Fibroblast of lung (primary cell): Measurements from ENCODE around the gene RHD. TPM values are rescaled to one million over a fixed set of nuclear protein-coding genes. Genes with fewer than 3 reads are reported as not detected.

Experiments used
- DNase-seq, 2 donors: peaks; one replicate each; pipeline versions ENCODE4 v3.0.0 to v3.0.0-alpha.2; 2010; ENCODE audit warnings: low read depth in 2 of 2
- H2AFZ ChIP-seq: 2 replicates; pipeline ENCODE4 v1.5.1; 2012; ENCODE audit warnings: low read length, control low read depth, inconsistent platforms
- H3K27ac ChIP-seq: 2 replicates; pipeline ENCODE4 v1.5.1; 2011; ENCODE audit warnings: low read length, control low read depth; ENCODE audit not compliant: insufficient read depth
- H3K27me3 ChIP-seq: 2 replicates; pipeline ENCODE4 v1.5.1; 2011; ENCODE audit warnings: mild to moderate bottlenecking, low read length; ENCODE audit not compliant: control insufficient read depth, insufficient read depth
- H3K36me3 ChIP-seq: 2 replicates; pipeline ENCODE4 v1.5.1; 2011; ENCODE audit warnings: low read length; ENCODE audit not compliant: control insufficient read depth, insufficient read depth
- H3K4me1 ChIP-seq: 2 replicates; pipeline ENCODE4 v1.5.1; 2011; ENCODE audit warnings: low read length; ENCODE audit not compliant: control insufficient read depth, insufficient read depth; ENCODE audit errors: extremely low read depth
- H3K4me2 ChIP-seq: 2 replicates; pipeline ENCODE4 v1.5.1; 2011; ENCODE audit warnings: low read length, control low read depth; ENCODE audit not compliant: insufficient read depth; ENCODE audit errors: extremely low read depth
- H3K4me3 ChIP-seq, 4 experiments: fragments of 200-600 bp in 1 of 4; sonication (generic) in 1 of 4; replicated peaks in 1 of 4; 2 replicates each; pipeline ENCODE4 v1.5.1; 2011 to 2016; ENCODE audit warnings: low read length in 4 of 4, low read depth in 3 of 4, mild to moderate bottlenecking in 3 of 4, control low read depth in 2 of 4, inconsistent platforms in 1 of 4, mixed read lengths in 1 of 4; ENCODE audit not compliant: insufficient read depth in 1 of 4; ENCODE audit errors: control extremely low read depth in 1 of 4
- H3K79me2 ChIP-seq: 2 replicates; pipeline ENCODE4 v1.5.1; 2012; ENCODE audit warnings: mild to moderate bottlenecking, low read length, inconsistent platforms; ENCODE audit not compliant: control insufficient read depth, insufficient read depth
- H3K9ac ChIP-seq: 2 replicates; pipeline ENCODE4 v1.5.1; 2011; ENCODE audit warnings: mild to moderate bottlenecking, low read length, control low read depth; ENCODE audit not compliant: insufficient read depth
- H3K9me3 ChIP-seq: 2 replicates; pipeline ENCODE4 v1.5.1; 2012; ENCODE audit warnings: low read depth, low read length; ENCODE audit not compliant: control insufficient read depth, insufficient read depth
- H4K20me1 ChIP-seq: 2 replicates; pipeline ENCODE4 v1.5.1; 2011; ENCODE audit warnings: low read length; ENCODE audit not compliant: control insufficient read depth, insufficient read depth; ENCODE audit errors: extremely low read depth
- EZH2 ChIP-seq: IDR thresholded peaks from 2 replicates; pipeline ENCODE4 v1.5.1; 2012; ENCODE audit warnings: low read length, control low read depth, mild to moderate bottlenecking; ENCODE audit errors: missing control alignments
- polyA plus RNA-seq, 2 donors: library from polyadenylated mRNA; depleted of rRNA in 1 of 2; stranded (reverse) in 1 of 2; unstranded in 1 of 2; fragments of >200 nt; gene quantifications; 2 replicates each; pipeline ENCODE4 v1.2.1, GENCODE V29; 2011 to 2012; ENCODE audit warnings: missing spikeins in 1 of 2
- total RNA-seq: library from RNA; depleted of rRNA; stranded (reverse); fragments of >200 nt; gene quantifications from 2 replicates; pipeline ENCODE4 v1.2.1, GENCODE V29; 2014
- TF ChIP-seq, protein P1 (sequence below), 2 donors: IDR thresholded peaks in 1 of 2; conservative IDR thresholded peaks in 1 of 2; 1 replicate in 1 of 2; 2 replicates in 1 of 2; pipeline ENCODE4 v1.5.1; 2011 to 2012; ENCODE audit warnings: low read length in 2 of 2, control low read depth in 1 of 2, inconsistent platforms in 1 of 2, low read depth in 1 of 2, mild to moderate bottlenecking in 1 of 2

Gene RHD
- total and polyA plus RNA-seq, 2 donors (not counting 1 experiment from before 2014, with no cell fraction given): not detected

DNA sequence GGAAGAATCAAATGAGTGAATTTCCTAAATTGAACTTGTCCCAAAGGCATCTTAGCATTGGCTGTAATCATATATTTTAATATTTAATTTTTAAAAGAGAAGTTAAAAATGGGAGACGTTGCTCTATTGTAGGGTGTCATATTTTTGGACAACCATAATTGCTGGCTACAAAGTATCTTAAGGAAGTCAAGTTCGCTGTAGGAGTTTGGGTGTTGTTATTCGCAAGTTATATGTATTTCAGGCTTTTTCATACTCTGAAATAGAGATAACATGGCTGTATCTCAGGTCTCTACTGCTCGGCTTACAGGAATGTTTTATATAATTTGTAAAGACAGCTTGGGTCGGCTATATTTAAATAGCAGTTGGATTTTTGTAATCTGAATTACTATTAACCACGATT lies 66.7 kb downstream of the RHD start:
- Histone ChIP-seq H3K4me2 (peak overlapping the region; percentile 79), H3K9ac (peak overlapping the region; percentile 97), H4K20me1 (no peaks in the 10 kb centered on the region), H3K27ac (peak overlapping the region; percentile 94), H2AFZ (peak overlapping the region; percentile 63), H3K4me1 (peaks cover 5% of the 10 kb centered on the region), H3K27me3 (no peaks in the 10 kb centered on the region), H3K4me3 (peak overlapping the region; percentile 81 to 99 (median 92)), H3K9me3 (no peaks in the 10 kb centered on the region), H3K36me3 (no peaks in the 10 kb centered on the region), H3K79me2 (peaks cover 43% of the 10 kb centered on the region)
- TF ChIP-seq, protein P1, sequence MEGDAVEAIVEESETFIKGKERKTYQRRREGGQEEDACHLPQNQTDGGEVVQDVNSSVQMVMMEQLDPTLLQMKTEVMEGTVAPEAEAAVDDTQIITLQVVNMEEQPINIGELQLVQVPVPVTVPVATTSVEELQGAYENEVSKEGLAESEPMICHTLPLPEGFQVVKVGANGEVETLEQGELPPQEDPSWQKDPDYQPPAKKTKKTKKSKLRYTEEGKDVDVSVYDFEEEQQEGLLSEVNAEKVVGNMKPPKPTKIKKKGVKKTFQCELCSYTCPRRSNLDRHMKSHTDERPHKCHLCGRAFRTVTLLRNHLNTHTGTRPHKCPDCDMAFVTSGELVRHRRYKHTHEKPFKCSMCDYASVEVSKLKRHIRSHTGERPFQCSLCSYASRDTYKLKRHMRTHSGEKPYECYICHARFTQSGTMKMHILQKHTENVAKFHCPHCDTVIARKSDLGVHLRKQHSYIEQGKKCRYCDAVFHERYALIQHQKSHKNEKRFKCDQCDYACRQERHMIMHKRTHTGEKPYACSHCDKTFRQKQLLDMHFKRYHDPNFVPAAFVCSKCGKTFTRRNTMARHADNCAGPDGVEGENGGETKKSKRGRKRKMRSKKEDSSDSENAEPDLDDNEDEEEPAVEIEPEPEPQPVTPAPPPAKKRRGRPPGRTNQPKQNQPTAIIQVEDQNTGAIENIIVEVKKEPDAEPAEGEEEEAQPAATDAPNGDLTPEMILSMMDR (conservative IDR thresholded peaks at IDR 0.05 in 1 of 2, IDR thresholded peaks at IDR 0.05 in 1 of 2; ENCODE audit: low read depth in 1 of 2, low read length in 2 of 2): no peak
- TF ChIP-seq EZH2: no peak
- no peak for DNase-seq

DNA sequence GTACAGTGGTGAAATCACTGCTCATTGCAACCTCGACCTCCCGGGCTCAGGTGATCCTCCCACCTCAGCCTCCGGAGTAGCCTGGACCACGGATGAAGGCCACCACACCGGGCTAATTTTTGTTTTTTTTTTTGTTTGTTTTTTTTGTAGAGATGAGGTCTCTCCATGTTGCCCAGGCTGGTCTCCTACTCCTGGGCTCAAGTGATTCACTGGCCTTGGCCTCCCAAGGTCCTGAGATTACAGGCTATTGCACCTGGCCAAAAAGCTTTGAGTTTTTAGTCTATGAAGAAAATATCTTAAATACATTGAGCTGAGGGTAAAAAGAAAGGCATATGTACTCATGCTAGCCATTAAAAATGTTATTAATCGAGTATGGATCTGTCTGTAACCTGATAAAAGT lies 69.4 kb downstream of the RHD start:
- TF ChIP-seq, protein P1 (conservative IDR thresholded peaks at IDR 0.05 in 1 of 2, IDR thresholded peaks at IDR 0.05 in 1 of 2; ENCODE audit: low read depth in 1 of 2, low read length in 2 of 2): no peak
- TF ChIP-seq EZH2: no peak
- no peak overlapping the region for H3K9ac ChIP-seq
- H3K4me2 ChIP-seq: no peak overlapping the region
- no peak overlapping the region for H3K4me3 ChIP-seq
- no peak overlapping the region for H3K27ac ChIP-seq
- no peaks in the 10 kb centered on the region for H4K20me1 ChIP-seq
- peaks cover 5% of the 10 kb centered on the region for H3K4me1 ChIP-seq
- no peak overlapping the region for H2AFZ ChIP-seq
- no peak for DNase-seq
- no peaks in the 10 kb centered on the region for H3K36me3 ChIP-seq
- no peaks in the 10 kb centered on the region for H3K27me3 ChIP-seq
- peaks cover 43% of the 10 kb centered on the region for H3K79me2 ChIP-seq
- no peaks in the 10 kb centered on the region for H3K9me3 ChIP-seq

DNA sequence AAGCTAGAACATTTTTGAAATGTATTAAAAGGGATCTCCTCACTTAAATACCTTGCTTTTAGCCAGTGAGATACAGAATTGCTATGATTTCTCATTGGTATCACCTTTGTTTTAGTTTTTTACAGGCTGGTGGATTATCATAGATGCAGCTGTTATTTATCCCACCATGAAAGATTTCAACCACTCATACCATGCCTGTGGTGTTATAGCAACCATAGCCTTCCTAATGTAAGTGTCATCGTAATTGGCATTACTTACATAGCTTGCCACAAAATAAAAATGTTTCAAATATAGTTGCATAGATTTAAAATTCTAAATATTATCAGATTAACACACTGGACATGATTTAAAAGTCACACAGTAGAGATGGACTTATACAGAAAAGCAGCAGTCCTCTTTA lies 70.5 kb downstream of the RHD start:
- no peak for DNase-seq
- no peak overlapping the region for H2AFZ ChIP-seq
- H3K4me2 ChIP-seq: no peak overlapping the region
- no peaks in the 10 kb centered on the region for H3K36me3 ChIP-seq
- H4K20me1 ChIP-seq: no peaks in the 10 kb centered on the region
- TF ChIP-seq, protein P1 (conservative IDR thresholded peaks at IDR 0.05 in 1 of 2, IDR thresholded peaks at IDR 0.05 in 1 of 2; ENCODE audit: low read depth in 1 of 2, low read length in 2 of 2): no peak
- TF ChIP-seq EZH2: no peak
- no peak overlapping the region for H3K9ac ChIP-seq
- H3K27me3 ChIP-seq: no peaks in the 10 kb centered on the region
- H3K27ac ChIP-seq: no peak overlapping the region
- no peak overlapping the region for H3K4me3 ChIP-seq
- H3K4me1 ChIP-seq: peaks cover 5% of the 10 kb centered on the region
- H3K79me2 ChIP-seq: peaks cover 43% of the 10 kb centered on the region
- H3K9me3 ChIP-seq: no peaks in the 10 kb centered on the region
